Muscle of arm (tissue), 12 donors: ENCODE results near the gene CPTP. TPM values are rescaled to one million over a fixed set of nuclear protein-coding genes. Genes with fewer than 3 reads are reported as not detected.
A peak's percentile ranks its signal among the peaks of the same experiment; 100 is the strongest.
"Not testable (repeated sequence)": the region's sequence is repeated elsewhere in the genome, so short reads cannot be mapped to it uniquely, and the experiment has no call there.

Source experiments
- DNase-seq: peaks from one replicate; pipeline ENCODE4 v3.0.0-alpha.2; 2013
- polyA plus RNA-seq, 12 donors: library from polyadenylated mRNA; unstranded; fragments of 120-200 nt; gene quantifications; one replicate each; pipeline ENCODE4 v1.2.1, GENCODE V29; 2013; ENCODE audit not compliant: insufficient read length in 12 of 12

Gene CPTP
- polyA plus RNA-seq, 12 donors, result 10.5 to 22.7 (median 13.5) TPM; not detected in 1

DNA sequence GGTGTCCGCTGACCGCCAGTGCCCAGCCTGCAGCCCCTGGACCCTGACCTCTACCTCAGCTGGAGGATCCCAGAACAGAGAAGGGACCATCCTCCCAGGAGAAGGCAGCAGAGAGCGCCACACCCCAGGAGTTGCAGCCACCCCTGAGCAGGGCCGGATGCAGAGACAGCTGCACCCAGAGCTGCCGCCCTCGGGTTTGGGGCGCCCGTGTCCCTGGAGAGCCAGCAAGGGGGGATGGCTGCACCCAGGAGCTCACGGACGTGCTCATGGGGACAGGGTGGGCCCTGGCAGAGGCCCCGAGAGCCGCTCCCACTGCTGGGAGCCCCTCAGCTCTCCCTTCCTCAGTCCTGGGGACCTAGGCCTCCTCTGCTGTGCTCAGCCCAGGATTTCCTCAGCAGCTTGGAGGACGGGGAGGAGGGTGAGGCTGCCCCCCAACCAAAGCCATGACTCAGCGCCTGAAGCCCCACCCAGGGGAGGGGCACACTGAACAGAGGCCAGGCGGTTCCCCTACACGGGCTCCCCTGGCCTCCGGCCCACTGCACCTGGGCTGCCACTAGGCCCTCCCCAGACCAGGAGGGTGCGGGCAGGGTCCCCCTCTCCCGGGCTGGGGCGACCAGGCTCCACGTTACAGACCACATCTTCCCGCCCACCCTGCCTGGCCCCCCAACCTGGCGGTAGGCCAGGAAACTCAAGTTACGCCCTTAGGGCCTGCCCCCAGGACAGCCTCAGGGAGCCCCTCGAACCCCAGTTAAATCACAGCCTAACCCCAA, 19.1 kb upstream of the CPTP start:
- peak; percentile 63 for DNase-seq

DNA sequence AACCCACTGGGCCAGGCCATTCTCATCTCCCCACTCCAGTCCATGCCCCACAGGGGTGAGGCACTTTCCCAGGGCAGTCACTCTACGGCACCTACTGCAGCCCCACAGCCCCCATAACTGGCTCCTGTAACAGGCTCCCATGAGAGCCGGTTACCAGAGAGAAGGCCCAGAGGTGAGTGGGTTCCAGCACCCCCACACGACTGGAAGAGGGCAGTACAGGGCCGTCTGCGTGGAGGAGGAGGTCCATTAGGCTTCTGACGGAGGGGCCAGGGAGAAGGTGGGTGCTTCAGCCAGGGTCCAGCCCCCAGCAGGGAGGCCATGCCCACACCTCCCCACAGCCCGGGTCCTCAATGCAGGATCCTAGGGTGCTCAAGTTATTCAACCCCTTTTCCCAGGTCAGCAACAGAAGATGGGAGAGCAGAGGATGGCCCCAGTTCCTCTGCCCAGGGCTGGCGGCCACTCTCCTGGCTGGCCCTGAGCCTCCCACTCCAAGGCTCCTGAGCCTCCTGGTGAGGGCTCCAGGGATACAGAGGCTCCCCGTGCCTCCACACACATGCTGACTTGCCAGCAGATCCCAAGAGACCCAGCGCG, 18.4 kb upstream of the CPTP start:
- no peak for DNase-seq

DNA sequence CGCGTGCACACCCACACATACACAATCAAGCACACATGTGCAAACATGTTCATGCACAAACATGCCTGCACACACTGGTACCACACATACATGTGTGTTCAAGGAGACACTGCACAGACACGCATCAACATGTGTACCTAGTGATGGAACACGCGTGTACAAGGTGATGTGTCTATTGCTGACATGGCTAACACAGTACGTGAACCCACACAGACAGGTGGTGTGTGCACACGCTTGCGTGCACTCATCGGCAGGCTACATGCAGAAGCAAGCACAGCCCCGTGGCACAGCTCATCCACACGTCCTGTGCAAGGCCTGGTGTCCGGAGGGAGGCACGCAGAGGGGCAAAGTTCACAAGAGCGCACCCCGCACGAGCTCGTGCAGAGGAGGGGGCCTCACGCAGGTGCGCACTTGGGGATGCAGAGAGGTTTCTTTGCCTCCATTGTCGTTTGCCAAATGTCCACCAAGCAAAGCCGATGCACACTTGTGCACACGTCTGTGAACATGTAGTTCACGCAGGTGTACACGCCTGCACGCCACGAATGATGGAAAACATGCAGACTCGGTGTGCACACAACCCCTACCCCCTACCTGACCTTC, 17.8 kb upstream of the CPTP start:
- no peak for DNase-seq

DNA sequence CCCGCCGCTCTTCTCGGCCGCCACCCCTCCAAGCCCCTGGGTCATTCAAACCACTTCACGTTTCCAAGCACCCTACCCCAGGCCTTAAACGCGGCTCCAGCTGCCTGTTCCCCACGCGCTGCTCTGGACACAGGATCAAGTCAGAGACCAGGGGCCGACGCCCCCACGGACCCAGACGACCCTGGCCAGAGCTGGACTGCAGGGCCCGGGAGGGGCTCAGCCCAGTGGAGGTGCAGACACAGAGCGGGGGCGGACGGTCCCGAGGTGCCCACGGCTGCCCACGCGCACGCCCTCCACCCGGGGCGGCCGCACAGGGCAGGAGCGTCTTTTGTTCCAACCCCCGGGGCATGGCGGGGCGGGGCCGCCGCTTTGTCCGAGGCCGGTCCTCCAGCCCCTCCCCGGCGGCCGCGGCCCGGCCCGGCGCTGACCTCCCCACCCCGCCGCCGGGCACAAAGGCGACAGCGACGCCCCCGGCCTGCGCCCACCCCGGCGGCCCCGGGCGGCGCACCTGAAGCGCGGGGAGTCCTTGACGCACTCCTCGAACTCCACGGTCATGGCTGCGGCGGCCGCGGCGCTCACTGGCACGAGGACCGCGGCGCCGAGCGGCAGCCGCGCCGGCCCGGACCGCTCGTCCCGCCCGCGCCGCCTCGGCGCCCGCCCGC, 17.2 kb upstream of the CPTP start:
- DNase-seq, result no peak

DNA sequence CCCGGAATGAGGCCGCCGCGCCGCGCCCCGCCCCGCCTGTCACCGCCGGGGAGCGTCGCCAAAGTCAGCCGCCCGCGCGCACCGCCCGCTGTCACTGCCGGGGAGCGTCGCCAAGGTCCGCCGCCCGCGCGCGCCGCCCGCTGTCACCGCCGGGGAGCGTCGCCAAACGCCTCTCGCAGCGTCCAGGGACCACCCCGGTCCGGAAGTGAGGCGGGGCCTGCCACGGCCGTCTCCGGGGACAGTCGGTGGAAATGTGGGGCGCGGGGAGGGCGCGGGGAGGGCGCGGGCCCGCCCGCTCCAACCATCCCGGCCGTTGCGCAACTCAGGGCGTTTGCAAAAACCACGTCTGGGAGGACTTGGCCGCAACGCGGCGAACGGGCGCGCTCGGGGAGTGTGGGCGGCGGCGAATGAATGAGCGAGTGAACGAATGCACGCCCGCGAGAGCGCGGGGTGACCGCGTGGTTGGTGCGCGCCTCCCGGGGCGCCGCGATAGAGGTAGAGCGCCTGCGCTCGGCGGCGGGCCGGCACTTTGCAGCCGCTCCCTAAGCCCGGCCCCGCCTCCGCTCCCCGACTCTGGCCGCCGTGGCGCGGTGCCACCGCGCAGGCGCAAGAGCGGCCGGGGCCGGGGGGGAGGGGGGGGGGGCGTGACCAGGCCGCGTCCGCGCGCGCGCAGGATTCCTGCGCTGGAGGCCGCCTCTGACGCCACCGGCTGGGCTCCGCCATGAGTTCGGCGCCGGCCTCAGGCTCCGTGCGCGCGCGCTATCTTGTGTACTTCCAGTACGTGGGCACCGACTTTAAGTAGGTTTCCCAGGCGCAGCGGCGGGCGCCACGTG, 16.5 kb upstream of the CPTP start, which contains the start of the genes ACAP3 and PUSL1:
TSS of gene ACAP3 (minus strand) at position 8 of the 833 bp plus-strand sequence. CDS start 115 bp downstream, outside the sequence.
TSS of gene PUSL1 (plus strand) at position 675 of the 833 bp plus-strand sequence. CDS start at position 722, 47 bp downstream.
- DNase-seq, result peak; percentile 91

DNA sequence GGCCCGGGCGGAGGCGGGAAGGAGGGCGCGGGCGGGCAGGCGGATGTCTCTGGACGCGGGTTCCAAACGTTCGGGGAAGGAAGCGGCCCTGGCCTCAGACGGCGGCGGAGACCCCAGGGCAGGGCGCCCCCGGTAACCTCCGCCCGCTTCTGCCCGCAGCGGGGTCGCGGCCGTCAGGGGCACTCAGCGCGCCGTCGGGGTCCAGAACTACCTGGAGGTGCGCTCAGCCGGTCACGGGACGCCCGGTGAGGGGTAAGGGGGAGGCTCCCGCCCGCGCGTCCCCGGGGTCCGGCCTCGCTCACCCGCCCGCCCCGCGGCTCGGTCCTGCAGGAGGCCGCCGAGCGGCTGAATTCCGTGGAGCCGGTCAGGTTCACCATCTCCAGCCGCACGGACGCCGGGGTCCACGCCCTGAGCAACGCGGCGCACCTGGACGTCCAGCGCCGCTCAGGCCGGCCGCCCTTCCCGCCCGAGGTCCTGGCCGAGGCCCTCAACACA, 15.8 kb upstream of the CPTP start:
- no peak for DNase-seq

DNA sequence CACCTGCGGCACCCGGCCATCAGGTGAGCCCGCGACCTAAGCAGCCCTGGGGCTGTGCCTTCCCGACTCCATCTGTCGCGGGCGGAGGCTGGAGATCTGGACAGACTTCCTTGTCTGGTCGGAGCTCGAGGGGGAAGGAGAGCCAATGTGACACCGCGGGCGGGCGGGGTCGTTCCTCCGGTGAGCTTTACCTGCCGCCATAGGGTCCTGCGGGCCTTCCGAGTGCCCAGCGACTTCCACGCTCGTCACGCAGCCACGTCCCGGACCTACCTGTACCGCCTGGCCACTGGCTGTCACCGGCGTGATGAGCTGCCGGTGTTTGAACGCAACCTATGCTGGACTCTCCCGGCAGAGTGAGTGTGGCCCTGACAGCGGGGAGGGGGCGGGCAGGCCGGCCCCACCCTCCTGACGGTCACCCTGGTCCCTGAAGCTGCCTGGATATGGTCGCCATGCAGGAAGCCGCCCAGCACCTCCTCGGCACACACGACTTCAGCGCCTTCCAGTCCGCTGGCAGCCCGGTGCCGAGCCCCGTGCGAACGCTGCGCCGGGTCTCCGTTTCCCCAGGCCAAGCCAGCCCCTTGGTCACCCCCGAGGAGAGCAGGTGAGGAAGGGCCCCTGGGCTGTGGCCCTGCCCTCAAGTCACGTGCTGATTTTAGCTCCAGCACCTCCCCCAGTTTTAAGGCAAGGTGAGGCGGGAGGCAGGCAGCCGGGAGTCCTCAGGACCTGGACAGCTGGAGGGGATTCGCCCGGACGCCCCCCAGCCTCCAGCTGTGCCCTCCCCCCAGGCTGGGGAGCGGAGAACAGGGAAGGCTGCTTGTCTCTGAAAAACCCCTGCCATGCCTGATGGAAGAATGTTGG, 15.1 kb upstream of the CPTP start:
- no peak for DNase-seq

DNA sequence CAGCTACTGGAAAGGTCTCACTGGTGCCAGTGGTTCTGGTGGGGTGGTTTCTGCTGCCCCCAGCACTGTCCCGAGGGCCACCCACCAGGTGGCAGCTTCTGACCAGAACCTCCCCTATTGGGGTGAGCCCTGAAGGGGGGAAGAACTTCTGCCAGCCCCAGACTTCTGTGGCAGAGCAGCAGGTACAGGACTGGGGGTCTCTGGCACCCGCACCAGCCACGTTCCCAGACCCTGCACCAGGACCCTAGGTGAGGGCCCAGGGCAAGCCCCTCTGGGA, 14.6 kb upstream of the CPTP start:
- DNase-seq, result no peak

DNA sequence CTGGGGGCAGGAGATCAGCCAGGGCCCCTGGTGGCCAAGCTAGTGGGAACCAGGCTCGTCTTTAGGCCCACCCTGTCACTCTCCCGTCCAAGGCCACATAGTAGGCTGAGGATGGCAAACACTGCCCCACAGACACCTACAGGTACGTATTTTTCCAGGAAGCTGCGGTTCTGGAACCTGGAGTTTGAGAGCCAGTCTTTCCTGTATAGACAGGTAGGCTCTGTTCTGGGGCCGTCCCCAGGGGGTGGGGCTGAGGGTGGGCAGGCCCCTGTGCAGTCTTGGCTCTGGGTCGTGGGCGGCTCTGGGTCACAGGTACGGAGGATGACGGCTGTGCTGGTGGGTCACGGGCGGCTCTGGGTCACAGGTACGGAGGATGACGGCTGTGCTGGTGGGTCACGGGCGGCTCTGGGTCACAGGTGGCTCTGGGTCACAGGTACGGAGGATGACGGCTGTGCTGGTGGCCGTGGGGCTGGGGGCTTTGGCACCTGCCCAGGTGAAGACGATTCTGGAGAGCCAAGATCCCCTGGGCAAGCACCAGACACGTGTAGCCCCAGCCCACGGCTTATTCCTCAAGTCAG, 14.0 kb upstream of the CPTP start:
- DNase-seq, result no peak

DNA sequence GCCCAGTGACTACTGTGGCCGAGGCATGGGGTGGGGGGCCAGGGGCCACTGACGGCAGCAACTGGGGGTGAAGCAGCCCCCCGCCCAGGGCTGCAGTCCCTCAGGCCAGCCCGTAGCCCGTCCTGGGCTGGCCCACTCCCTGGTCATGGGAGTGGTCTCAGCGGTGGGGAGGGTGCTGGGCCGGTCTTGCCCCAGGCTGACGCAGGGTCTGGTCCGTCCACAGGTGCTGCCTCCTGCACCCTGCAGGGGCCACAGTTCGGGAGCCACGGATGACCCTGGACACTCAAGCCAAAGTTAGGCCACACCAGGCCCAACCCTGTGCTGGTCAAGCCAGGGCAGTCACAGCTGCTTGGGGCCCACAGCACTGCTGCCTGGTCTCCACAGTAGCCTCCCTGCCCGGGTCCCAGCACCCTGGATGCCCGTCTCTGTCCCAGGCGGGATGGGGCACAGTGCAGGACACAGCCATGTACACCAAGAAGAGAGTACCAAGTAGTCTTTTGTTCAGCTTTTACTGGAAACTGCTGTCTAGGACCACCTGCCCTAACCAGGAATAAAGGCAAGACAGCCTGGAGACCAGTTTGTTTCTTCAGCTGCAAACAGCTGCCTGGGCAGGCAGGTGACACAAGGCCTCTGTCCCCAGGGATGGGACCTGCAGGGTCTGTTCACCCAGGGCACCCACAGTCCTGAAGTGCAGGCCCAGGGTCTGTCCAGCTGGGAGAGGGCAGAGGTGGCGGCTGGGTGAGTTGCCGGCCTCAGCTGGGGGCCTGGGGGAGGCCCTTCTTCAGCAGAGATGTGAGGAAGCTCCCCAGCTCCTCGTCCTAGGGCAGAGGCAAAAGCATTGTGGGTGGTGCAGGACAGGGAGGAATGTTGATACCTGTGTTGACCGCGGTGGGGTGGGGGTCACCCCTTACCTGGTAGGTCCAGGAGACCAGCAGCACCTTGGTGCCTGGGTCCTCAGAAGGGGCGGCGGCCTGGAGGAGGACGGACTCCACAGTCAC, 13.2 kb upstream of the CPTP start:
- no peak for DNase-seq

DNA sequence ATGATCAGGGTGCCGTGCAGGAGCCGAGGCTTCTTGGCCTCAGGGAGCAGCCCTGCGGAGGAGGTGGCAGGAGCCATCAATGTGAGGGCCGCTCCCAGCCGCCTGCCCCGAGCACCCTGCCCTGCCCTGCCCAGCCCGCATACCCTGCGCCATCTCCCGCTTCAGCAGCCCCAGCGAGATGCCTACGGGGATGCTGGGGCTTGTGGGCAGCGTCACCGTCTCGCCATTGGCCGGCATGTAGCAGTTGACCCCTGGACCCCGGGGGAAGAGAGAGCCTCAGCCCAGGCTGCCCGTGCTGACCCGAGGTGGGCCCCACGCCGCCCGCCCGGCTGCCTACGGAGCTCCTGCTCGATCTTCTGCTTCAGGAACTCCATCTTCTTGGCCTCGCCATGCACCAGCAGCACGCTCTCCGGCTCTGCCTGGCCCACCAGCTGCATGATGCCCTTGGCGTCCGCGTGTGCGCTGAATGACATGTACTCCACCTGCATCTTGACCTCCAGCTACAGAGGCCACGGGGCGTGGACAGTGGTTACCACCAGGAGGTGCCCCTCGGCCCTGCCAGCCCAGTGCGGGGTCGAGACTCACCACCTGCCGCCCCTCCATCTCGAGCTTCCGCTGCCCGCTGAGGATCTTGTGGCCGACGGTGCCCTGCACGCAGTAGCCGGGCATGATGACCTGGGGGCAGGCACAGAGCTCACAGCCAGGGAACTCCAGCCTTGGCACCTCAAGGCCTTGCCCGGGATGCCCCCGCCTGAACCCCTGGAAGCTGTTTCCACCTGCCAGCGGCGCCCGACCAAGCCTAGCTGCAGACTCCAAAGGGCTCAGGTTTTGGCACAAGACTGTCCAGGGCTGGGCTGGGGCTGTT, 11.9 kb upstream of the CPTP start:
- no peak for DNase-seq

DNA sequence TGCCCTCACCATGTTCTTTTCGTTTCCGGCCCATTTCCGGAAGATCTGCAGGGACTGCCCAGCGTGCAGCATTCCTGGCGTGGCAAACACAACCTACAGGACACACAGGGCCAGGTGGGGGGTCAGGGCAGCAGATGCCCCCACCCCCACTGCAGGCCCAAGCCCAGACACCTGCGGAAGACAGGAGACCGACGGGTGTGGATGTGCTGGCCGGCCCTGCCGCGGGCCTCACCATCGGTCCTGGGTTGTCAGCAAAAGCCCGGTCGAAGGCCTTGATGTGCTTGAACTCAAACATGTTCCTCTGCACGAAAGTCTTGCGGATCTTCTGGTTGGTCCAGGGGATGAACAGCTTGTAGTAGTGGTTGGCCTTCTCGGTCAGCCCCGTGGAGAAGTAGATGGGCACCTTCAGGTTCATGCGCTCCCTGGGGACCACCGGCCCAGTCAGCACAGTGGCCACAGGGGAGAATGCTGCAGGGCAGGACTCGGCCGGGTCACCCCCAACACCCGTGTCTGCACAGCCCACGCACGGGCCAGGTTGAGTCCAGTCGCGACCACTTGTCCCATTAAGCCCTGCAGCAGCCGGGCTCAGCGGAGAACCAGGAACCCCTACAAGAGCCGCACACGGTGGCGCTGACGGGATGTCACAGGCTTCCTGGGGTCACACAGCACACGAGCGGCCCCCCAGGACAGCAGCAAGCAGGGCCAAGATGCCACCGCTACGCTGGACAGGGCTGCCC, 10.9 kb upstream of the CPTP start:
- DNase-seq, result no peak

DNA sequence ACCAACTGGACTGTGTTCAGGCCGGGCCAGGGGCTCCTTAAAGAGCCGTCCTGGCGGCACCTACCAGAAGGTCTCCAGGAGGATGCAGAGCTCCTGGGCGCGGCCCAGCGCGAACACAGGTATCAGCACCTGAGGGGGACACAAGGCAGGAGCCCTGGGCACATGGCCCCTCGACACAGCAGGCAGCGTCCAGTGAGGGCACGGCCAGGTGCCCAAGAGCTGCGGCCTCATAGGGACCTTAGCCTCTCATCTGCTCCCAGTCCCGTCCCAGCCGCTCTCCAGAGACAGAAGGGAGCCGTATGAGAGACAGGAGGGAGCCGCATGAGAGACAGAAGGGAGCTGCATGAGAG, 10.4 kb upstream of the CPTP start:
- no peak for DNase-seq

DNA sequence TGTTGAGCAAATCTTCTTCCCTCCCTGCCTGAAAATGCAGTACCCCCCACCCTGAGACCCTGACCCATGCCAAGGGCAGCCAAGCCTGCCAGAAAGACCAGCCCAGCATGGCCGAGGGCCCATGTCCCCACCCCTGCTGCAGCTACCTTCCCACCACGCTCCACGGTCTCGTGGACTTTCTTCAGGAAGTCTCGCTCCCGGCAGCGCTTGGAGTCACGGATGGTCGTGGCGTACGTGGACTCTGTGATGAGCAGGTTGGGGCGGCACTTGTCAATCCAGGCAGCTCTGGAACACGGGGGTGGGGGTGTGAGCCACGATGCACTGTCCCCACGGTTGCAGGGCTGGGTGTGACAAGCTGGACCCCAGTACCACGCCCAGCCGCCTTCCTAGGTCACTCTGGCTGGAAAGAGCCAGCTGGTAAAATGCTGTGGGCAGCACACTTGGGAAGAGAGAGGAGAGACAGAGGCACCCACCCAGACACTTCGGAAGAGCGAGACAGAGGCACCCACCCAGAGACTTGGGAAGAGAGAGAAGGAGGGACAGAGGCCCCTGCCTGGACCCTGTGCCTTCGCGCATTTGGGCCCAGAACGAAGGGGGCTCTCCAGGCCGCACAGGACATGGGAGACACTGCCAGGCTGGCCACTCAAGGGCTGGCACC, 9.8 kb upstream of the CPTP start:
- DNase-seq, result no peak

DNA sequence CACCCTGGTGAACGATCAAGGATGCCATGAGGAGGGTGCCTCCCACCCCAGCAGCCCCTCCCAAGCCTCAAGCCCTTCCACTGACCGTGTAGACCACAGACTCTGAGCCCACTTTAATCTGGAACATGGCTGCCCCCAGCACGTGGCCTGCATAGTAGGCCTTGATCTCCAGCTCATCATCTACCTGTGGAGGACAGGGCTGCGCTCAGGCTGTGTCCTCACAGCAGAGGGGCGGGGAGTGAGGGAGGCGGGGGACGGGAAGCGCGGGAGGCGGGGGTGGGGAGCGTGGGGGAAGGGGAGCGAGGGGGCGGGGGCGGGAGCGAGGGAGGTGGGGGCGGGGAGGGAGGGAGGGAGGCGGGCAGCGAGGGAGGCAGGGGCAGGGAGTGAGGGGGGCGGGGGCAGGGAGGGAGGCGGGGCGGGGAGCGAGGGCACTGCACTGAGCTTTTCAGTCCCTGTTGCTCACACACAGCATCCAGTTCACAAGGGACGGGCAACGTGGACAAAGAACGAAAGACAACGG, 9.1 kb upstream of the CPTP start:
- no peak for DNase-seq

DNA sequence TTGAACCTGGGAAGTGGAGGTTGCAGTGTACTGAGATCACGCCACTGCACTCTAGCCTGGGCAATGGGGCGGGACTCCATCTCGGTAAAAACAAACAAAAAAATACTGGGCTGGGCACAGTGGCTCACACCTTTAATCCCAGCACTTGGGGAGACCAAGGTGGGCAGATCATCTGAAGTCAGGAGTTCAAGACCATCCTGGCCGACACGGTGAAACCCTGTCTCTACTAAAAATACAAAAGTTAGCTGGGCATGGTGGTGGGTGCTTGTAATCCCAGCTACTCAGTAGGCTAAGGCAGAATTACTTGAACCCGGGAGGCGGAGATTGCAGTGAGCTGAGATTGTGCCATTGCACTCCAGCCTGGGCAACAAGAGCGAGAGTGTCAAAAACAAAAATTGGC, 8.4 kb upstream of the CPTP start:
- DNase-seq, result not testable (repeated sequence)
